SK-N-SH treated with all-trans-retinoic acid at 6 μM for 48 hours (cell line): ENCODE measurements around the gene TAOK3.

Experiments
- ATAC-seq: fragments of 200-7000 bp; cut with Tn5 transposase; 3 replicates; pipeline ENCODE4 v1.9.1; 2020; ENCODE audit warnings: mild to moderate bottlenecking, moderate library complexity
- ARNTL ChIP-seq: fragments of 450-650 bp; formaldehyde crosslinking; IDR thresholded peaks from 2 replicates; pipeline ENCODE4 v1.5.0; 2020; ENCODE audit warnings: low read depth, mild to moderate bottlenecking, moderate library complexity, borderline replicate concordance
- BACH2 ChIP-seq: fragments of 250-450 bp; sonication (Bioruptor Pico); IDR thresholded peaks from 2 replicates; pipeline ENCODE4 v1.9.0; 2021; ENCODE audit warnings: mild to moderate bottlenecking, borderline replicate concordance
- CSDC2 ChIP-seq: fragments of 250-450 bp; sonication (Bioruptor Pico); IDR thresholded peaks from 2 replicates; pipeline ENCODE4 v1.5.0; 2020; ENCODE audit warnings: mild to moderate bottlenecking, moderate library complexity
- CSRNP3 ChIP-seq: fragments of 250-450 bp; sonication (Bioruptor Pico); IDR thresholded peaks from 2 replicates; pipeline ENCODE4 v1.5.1; 2021; ENCODE audit warnings: mild to moderate bottlenecking, moderate library complexity
- GLIS3 ChIP-seq: fragments of 250-450 bp; sonication (Bioruptor Pico); IDR thresholded peaks from 2 replicates; pipeline ENCODE4 v1.5.0; 2020; ENCODE audit warnings: mild to moderate bottlenecking, moderate library complexity
- RARB ChIP-seq: fragments of 250-450 bp; sonication (Bioruptor Pico); IDR thresholded peaks from 2 replicates; pipeline ENCODE4 v1.8.0; 2021; ENCODE audit warnings: mild to moderate bottlenecking, moderate library complexity
- SNAI2 ChIP-seq: fragments of 250-450 bp; sonication (Bioruptor Pico); IDR thresholded peaks from 2 replicates; pipeline ENCODE4 v1.5.0; 2020; ENCODE audit warnings: mild to moderate bottlenecking, moderate library complexity
- TCF4 ChIP-seq: fragments of 250-450 bp; sonication (Bioruptor Pico); IDR thresholded peaks from 2 replicates; pipeline ENCODE4 v1.8.0; 2021; ENCODE audit warnings: mild to moderate bottlenecking, moderate library complexity, borderline replicate concordance
- TOX ChIP-seq: fragments of 250-450 bp; sonication (Bioruptor Pico); IDR thresholded peaks from 2 replicates; pipeline ENCODE4 v1.8.0; 2021; ENCODE audit warnings: mild to moderate bottlenecking, moderate library complexity, borderline replicate concordance
- TSHZ2 ChIP-seq: fragments of 250-450 bp; sonication (Bioruptor Pico); IDR thresholded peaks from 2 replicates; pipeline ENCODE4 v1.5.0; 2020; ENCODE audit warnings: mild to moderate bottlenecking, moderate library complexity
- ZC3H10 ChIP-seq: fragments of 250-450 bp; sonication (Bioruptor Pico); IDR thresholded peaks from 2 replicates; pipeline ENCODE4 v1.5.1; 2021; ENCODE audit warnings: mild to moderate bottlenecking, moderate library complexity
- ZFP3 ChIP-seq: fragments of 250-450 bp; sonication (Bioruptor Pico); IDR thresholded peaks from 2 replicates; pipeline ENCODE4 v1.5.0; 2020; ENCODE audit warnings: mild to moderate bottlenecking, moderate library complexity
- ZNF565 ChIP-seq: fragments of 450-650 bp; formaldehyde crosslinking; conservative IDR thresholded peaks from 2 replicates; pipeline ENCODE4 v1.5.0; 2020; ENCODE audit warnings: low read depth, mild to moderate bottlenecking, moderate library complexity
- ZNF70 ChIP-seq: fragments of 450-650 bp; formaldehyde crosslinking; IDR thresholded peaks from 2 replicates; pipeline ENCODE4 v1.5.0; 2020; ENCODE audit warnings: mild to moderate bottlenecking, moderate library complexity
- ZNF8 ChIP-seq: fragments of 450-650 bp; formaldehyde crosslinking; IDR thresholded peaks from 2 replicates; pipeline ENCODE4 v1.5.0; 2020; ENCODE audit warnings: mild to moderate bottlenecking, moderate library complexity
- TF ChIP-seq, protein P1 (sequence below): fragments of 250-450 bp; sonication (Bioruptor Pico); IDR thresholded peaks from 2 replicates; pipeline ENCODE4 v1.8.0; 2021; ENCODE audit warnings: low read depth, mild to moderate bottlenecking, moderate library complexity, borderline replicate concordance
- TF ChIP-seq, protein P2 (sequence below): fragments of 250-450 bp; sonication (Bioruptor Pico); IDR thresholded peaks from 2 replicates; pipeline ENCODE4 v1.5.1; 2020; ENCODE audit warnings: low read depth, mild to moderate bottlenecking, moderate library complexity

Gene TAOK3

GRCh38 chr12:118220702-118221101 is 152.0 kb downstream of the TAOK3 start:
- no peak; the same call in 2 of the 3 replicates for ATAC-seq
- TF ChIP-seq, protein P1, sequence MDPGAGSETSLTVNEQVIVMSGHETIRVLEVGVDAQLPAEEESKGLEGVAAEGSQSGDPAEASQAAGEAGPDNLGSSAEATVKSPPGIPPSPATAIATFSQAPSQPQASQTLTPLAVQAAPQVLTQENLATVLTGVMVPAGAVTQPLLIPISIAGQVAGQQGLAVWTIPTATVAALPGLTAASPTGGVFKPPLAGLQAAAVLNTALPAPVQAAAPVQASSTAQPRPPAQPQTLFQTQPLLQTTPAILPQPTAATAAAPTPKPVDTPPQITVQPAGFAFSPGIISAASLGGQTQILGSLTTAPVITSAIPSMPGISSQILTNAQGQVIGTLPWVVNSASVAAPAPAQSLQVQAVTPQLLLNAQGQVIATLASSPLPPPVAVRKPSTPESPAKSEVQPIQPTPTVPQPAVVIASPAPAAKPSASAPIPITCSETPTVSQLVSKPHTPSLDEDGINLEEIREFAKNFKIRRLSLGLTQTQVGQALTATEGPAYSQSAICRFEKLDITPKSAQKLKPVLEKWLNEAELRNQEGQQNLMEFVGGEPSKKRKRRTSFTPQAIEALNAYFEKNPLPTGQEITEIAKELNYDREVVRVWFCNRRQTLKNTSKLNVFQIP (CRISPR knock-in tag) = no peak
- TF ChIP-seq SNAI2 = no peak
- no peak for TF ChIP-seq BACH2 (CRISPR knock-in tag)
- no peak for TF ChIP-seq CSRNP3

DNA sequence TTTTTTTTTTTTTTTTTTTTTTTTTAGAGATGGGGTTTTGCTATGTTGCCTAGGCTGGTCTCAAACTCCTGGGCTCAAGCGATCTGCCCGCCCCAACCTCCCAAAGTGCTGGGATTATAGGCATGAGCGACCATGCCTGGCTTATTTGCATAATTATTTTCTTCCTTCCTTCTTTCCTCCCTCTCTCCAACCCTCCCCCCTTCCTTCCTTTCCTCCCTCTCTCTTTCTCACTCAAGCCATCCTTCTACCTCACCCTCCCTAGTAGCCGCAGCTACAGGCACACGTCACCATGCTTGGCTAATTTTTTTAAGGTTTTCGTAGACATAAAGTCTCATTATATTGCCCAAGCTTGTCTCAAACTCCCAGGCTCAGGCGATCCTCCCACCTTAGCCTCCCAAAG is 152.9 kb downstream of the TAOK3 start:
- ATAC-seq = no peak
- no peak for TF ChIP-seq TCF4 (CRISPR knock-in tag)
- TF ChIP-seq, protein P2, sequence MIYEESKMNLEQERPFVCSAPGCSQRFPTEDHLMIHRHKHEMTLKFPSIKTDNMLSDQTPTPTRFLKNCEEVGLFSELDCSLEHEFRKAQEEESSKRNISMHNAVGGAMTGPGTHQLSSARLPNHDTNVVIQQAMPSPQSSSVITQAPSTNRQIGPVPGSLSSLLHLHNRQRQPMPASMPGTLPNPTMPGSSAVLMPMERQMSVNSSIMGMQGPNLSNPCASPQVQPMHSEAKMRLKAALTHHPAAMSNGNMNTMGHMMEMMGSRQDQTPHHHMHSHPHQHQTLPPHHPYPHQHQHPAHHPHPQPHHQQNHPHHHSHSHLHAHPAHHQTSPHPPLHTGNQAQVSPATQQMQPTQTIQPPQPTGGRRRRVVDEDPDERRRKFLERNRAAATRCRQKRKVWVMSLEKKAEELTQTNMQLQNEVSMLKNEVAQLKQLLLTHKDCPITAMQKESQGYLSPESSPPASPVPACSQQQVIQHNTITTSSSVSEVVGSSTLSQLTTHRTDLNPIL (CRISPR knock-in tag) = no peak
- no peak for TF ChIP-seq CSRNP3
- TF ChIP-seq, protein P1 (CRISPR knock-in tag) = no peak
- TF ChIP-seq BACH2 (CRISPR knock-in tag) = no peak
- no peak for TF ChIP-seq ZFP3 (CRISPR knock-in tag)
- TF ChIP-seq TSHZ2 (CRISPR knock-in tag) = no peak

DNA sequence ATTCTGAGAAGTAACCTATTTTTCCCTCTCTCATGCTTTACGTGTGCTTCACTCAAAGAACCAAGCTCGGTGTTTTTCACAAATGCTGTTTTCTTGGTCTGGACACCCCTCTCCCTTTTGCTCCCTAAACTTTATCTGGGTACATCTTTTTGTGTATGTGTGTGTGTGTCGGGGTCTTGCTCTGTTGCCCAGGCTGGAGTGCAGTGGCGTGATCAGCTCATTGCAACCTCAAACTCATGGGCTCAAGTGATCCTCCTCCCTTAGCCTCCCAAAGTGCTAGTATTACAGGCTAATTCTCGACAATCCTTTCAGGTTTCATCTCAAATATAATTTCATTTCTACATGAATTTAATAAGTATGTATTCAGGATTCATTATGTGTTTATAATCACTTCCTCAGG is 153.6 kb downstream of the TAOK3 start:
- TF ChIP-seq ARNTL (CRISPR knock-in tag) (no peak), CSDC2 (CRISPR knock-in tag) (no peak), SNAI2 (no peak), ZFP3 (CRISPR knock-in tag) (no peak), ZNF8 (no peak), ZC3H10 (CRISPR knock-in tag) (no peak), BACH2 (CRISPR knock-in tag) (no peak), GLIS3 (CRISPR knock-in tag) (no peak), ZNF565 (CRISPR knock-in tag) (no peak), CSRNP3 (no peak), RARB (CRISPR knock-in tag) (no peak), ZNF70 (CRISPR knock-in tag) (no peak), TOX (CRISPR knock-in tag) (no peak)
- TF ChIP-seq, protein P2 (CRISPR knock-in tag) = no peak
- ATAC-seq = no peak
